SK-N-SH treated with all-trans-retinoic acid at 6 μM for 48 hours (cell line): ENCODE results near the gene ELFN2.

Experiments
- ATAC-seq: fragments of 200-7000 bp; cut with Tn5 transposase; 3 replicates; pipeline ENCODE4 v1.9.1; 2020; ENCODE audit warnings: mild to moderate bottlenecking, moderate library complexity
- ARNTL ChIP-seq: fragments of 450-650 bp; formaldehyde crosslinking; IDR thresholded peaks from 2 replicates; pipeline ENCODE4 v1.5.0; 2020; ENCODE audit warnings: low read depth, mild to moderate bottlenecking, moderate library complexity, borderline replicate concordance
- BACH2 ChIP-seq: fragments of 250-450 bp; sonication (Bioruptor Pico); IDR thresholded peaks from 2 replicates; pipeline ENCODE4 v1.9.0; 2021; ENCODE audit warnings: mild to moderate bottlenecking, borderline replicate concordance
- CREB5 ChIP-seq: fragments of 250-450 bp; sonication (Bioruptor Pico); IDR thresholded peaks from 2 replicates; pipeline ENCODE4 v1.5.1; 2020; ENCODE audit warnings: low read depth, mild to moderate bottlenecking, moderate library complexity
- CSRNP3 ChIP-seq: fragments of 250-450 bp; sonication (Bioruptor Pico); IDR thresholded peaks from 2 replicates; pipeline ENCODE4 v1.5.1; 2021; ENCODE audit warnings: mild to moderate bottlenecking, moderate library complexity
- ESRRG ChIP-seq: fragments of 250-450 bp; sonication (Bioruptor Pico); IDR thresholded peaks from 2 replicates; pipeline ENCODE4 v1.6.1; 2021; ENCODE audit warnings: mild to moderate bottlenecking
- GLIS3 ChIP-seq: fragments of 250-450 bp; sonication (Bioruptor Pico); IDR thresholded peaks from 2 replicates; pipeline ENCODE4 v1.5.0; 2020; ENCODE audit warnings: mild to moderate bottlenecking, moderate library complexity
- ISL1 ChIP-seq: fragments of 250-450 bp; sonication (Bioruptor Pico); IDR thresholded peaks from 2 replicates; pipeline ENCODE4 v2.1.2; 2022; ENCODE audit warnings: mild to moderate bottlenecking, moderate library complexity
- OSR1 ChIP-seq: fragments of 250-450 bp; sonication (Bioruptor Pico); IDR thresholded peaks from 2 replicates; pipeline ENCODE4 v1.8.0; 2022; ENCODE audit warnings: moderate library complexity, mild to moderate bottlenecking, inconsistent platforms
- PATZ1 ChIP-seq: fragments of 250-450 bp; sonication (Bioruptor Pico); IDR thresholded peaks from 2 replicates; pipeline ENCODE4 v1.8.0; 2020; ENCODE audit warnings: mild to moderate bottlenecking, moderate library complexity, borderline replicate concordance
- POU6F1 ChIP-seq: fragments of 250-450 bp; sonication (Bioruptor Pico); IDR thresholded peaks from 2 replicates; pipeline ENCODE4 v1.8.0; 2021; ENCODE audit warnings: low read depth, mild to moderate bottlenecking, moderate library complexity, borderline replicate concordance
- PPARA ChIP-seq: fragments of 250-450 bp; sonication (Bioruptor Pico); IDR thresholded peaks from 2 replicates; pipeline ENCODE4 v1.5.0; 2020; ENCODE audit warnings: mild to moderate bottlenecking, borderline replicate concordance
- RARB ChIP-seq: fragments of 250-450 bp; sonication (Bioruptor Pico); IDR thresholded peaks from 2 replicates; pipeline ENCODE4 v1.8.0; 2021; ENCODE audit warnings: mild to moderate bottlenecking, moderate library complexity
- SNAI2 ChIP-seq: fragments of 250-450 bp; sonication (Bioruptor Pico); IDR thresholded peaks from 2 replicates; pipeline ENCODE4 v1.5.0; 2020; ENCODE audit warnings: mild to moderate bottlenecking, moderate library complexity
- TCF4 ChIP-seq: fragments of 250-450 bp; sonication (Bioruptor Pico); IDR thresholded peaks from 2 replicates; pipeline ENCODE4 v1.8.0; 2021; ENCODE audit warnings: mild to moderate bottlenecking, moderate library complexity, borderline replicate concordance
- ZC3H10 ChIP-seq: fragments of 250-450 bp; sonication (Bioruptor Pico); IDR thresholded peaks from 2 replicates; pipeline ENCODE4 v1.5.1; 2021; ENCODE audit warnings: mild to moderate bottlenecking, moderate library complexity
- ZFP3 ChIP-seq: fragments of 250-450 bp; sonication (Bioruptor Pico); IDR thresholded peaks from 2 replicates; pipeline ENCODE4 v1.5.0; 2020; ENCODE audit warnings: mild to moderate bottlenecking, moderate library complexity
- ZFP30 ChIP-seq: fragments of 450-650 bp; formaldehyde crosslinking; IDR thresholded peaks from 2 replicates; pipeline ENCODE4 v1.5.0; 2022; ENCODE audit warnings: mild to moderate bottlenecking, moderate library complexity
- ZNF565 ChIP-seq: fragments of 450-650 bp; formaldehyde crosslinking; conservative IDR thresholded peaks from 2 replicates; pipeline ENCODE4 v1.5.0; 2020; ENCODE audit warnings: low read depth, mild to moderate bottlenecking, moderate library complexity
- ZNF70 ChIP-seq: fragments of 450-650 bp; formaldehyde crosslinking; IDR thresholded peaks from 2 replicates; pipeline ENCODE4 v1.5.0; 2020; ENCODE audit warnings: mild to moderate bottlenecking, moderate library complexity
- ZNF8 ChIP-seq: fragments of 450-650 bp; formaldehyde crosslinking; IDR thresholded peaks from 2 replicates; pipeline ENCODE4 v1.5.0; 2020; ENCODE audit warnings: mild to moderate bottlenecking, moderate library complexity

Gene ELFN2

GRCh38 chr22:37403267-37403960 is 23.9 kb downstream of the ELFN2 start:
- ATAC-seq = no peak
- TF ChIP-seq ZC3H10 (CRISPR knock-in tag) (no peak), CSRNP3 (CRISPR knock-in tag) (no peak), ISL1 (CRISPR knock-in tag) (no peak), POU6F1 (CRISPR knock-in tag) (no peak), ZNF70 (CRISPR knock-in tag) (no peak)

GRCh38 chr22:37402184-37402506 is 25.1 kb downstream of the ELFN2 start:
- TF ChIP-seq TCF4 (no peak), PPARA (no peak), PATZ1 (CRISPR knock-in tag) (no peak), ZNF565 (CRISPR knock-in tag) (no peak), ARNTL (no peak), RARB (no peak)
- no peak for ATAC-seq

- TF ChIP-seq CSRNP3 (CRISPR knock-in tag) (no peak), ZFP30 (CRISPR knock-in tag) (no peak), ZNF70 (CRISPR knock-in tag) (no peak), PPARA (no peak), ZNF565 (CRISPR knock-in tag) (no peak), CREB5 (CRISPR knock-in tag) (no peak), RARB (no peak), ISL1 (CRISPR knock-in tag) (no peak), PATZ1 (CRISPR knock-in tag) (no peak), ESRRG (no peak), ZC3H10 (CRISPR knock-in tag) (no peak)
- TF ChIP-seq, all 23 proteins: peak for 0
- no peak for ATAC-seq
Measured at GRCh38 chr22:37401401-37402183, 25.7 kb downstream of the ELFN2 start.

GRCh38 chr22:37400719-37401118 is 26.6 kb downstream of the ELFN2 start:
- ATAC-seq = no peak
- no peak for TF ChIP-seq SNAI2 (CRISPR knock-in tag)
- no peak for TF ChIP-seq TCF4
- no peak for TF ChIP-seq ZNF565 (CRISPR knock-in tag)
- no peak for TF ChIP-seq BACH2
- no peak for TF ChIP-seq ZNF8 (CRISPR knock-in tag)
- no peak for TF ChIP-seq CREB5 (CRISPR knock-in tag)
- no peak for TF ChIP-seq ZFP30 (CRISPR knock-in tag)
- no peak for TF ChIP-seq RARB
- no peak for TF ChIP-seq OSR1 (CRISPR knock-in tag)
- no peak for TF ChIP-seq GLIS3 (CRISPR knock-in tag)
- no peak for TF ChIP-seq ARNTL
- TF ChIP-seq ZFP3 (CRISPR knock-in tag) = no peak
- TF ChIP-seq ZC3H10 (CRISPR knock-in tag) = no peak
- TF ChIP-seq POU6F1 (CRISPR knock-in tag) = no peak
